ENCODE data around the gene URB2. TPM values are rescaled to one million over a fixed set of nuclear protein-coding genes. Genes with fewer than 3 reads are reported as not detected.

URB2 gene
- total RNA-seq, 2 donors from 2014 or later: 18.6 to 20.3 TPM

- H3K27ac Mint-ChIP-seq: no peak overlapping the region
- Histone ChIP-seq H3K4me1 (ENCODE audit: control insufficient read depth, insufficient read depth, low read length) (no peaks in the 10 kb centered on the region), H3K9me3 (ENCODE audit: control insufficient read depth, low read length) (no peaks in the 10 kb centered on the region), H3K36me3 (ENCODE audit: control insufficient read depth, insufficient read depth, low read length) (peaks cover 86% of the 10 kb centered on the region), H3K27ac (ENCODE audit: low read depth, low read length) (no peak overlapping the region), H3K4me3 (ENCODE audit: low read length) (no peak overlapping the region), H3K9ac (ENCODE audit: extremely low read depth, low read length, poor library complexity, severe bottlenecking) (no peak overlapping the region), H3K27me3 (ENCODE audit: control insufficient read depth, insufficient read depth, low read length, poor library complexity, severe bottlenecking) (no peaks in the 10 kb centered on the region)
- 93% methylated on average over 1 of the region's 1 CpG; no CpG with 5 or more reads in 1 of the 2 experiments for WGBS, 2 experiments (ENCODE audit: insufficient coverage in 1 of 2, insufficient read length in 1 of 2)
- H3K4me3 Mint-ChIP-seq: no peak overlapping the region
- H3K9me3 Mint-ChIP-seq: no peaks in the 10 kb centered on the region
- H3K27me3 Mint-ChIP-seq (ENCODE audit: insufficient read depth): no peaks in the 10 kb centered on the region
- no peak for DNase-seq
- H3K4me1 Mint-ChIP-seq: no peaks in the 10 kb centered on the region
- peaks cover 60% of the 10 kb centered on the region for H3K36me3 Mint-ChIP-seq (ENCODE audit: low read depth)
- TF ChIP-seq CTCF (conservative IDR thresholded peaks at IDR 0.05): no peak
Observed at GRCh38 chr1:229653420-229653819, 27.4 kb downstream of the URB2 start.

GRCh38 chr1:229655781-229656180, 29.7 kb downstream of the URB2 start:
- no peak overlapping the region for H3K27ac Mint-ChIP-seq
- H3K4me1 Mint-ChIP-seq: no peaks in the 10 kb centered on the region
- TF ChIP-seq CTCF (conservative IDR thresholded peaks at IDR 0.05): no peak
- no peak for DNase-seq
- Histone ChIP-seq H3K9ac (ENCODE audit: extremely low read depth, low read length, poor library complexity, severe bottlenecking) (no peak overlapping the region), H3K27me3 (ENCODE audit: control insufficient read depth, insufficient read depth, low read length, poor library complexity, severe bottlenecking) (no peaks in the 10 kb centered on the region), H3K9me3 (ENCODE audit: control insufficient read depth, low read length) (no peaks in the 10 kb centered on the region), H3K27ac (ENCODE audit: low read depth, low read length) (no peak overlapping the region), H3K4me3 (ENCODE audit: low read length) (no peak overlapping the region), H3K4me1 (ENCODE audit: control insufficient read depth, insufficient read depth, low read length) (no peaks in the 10 kb centered on the region), H3K36me3 (ENCODE audit: control insufficient read depth, insufficient read depth, low read length) (peaks cover 87% of the 10 kb centered on the region)
- H3K9me3 Mint-ChIP-seq: no peaks in the 10 kb centered on the region
- H3K4me3 Mint-ChIP-seq: no peak overlapping the region
- no peaks in the 10 kb centered on the region for H3K27me3 Mint-ChIP-seq (ENCODE audit: insufficient read depth)
- H3K36me3 Mint-ChIP-seq (ENCODE audit: low read depth): peaks cover 58% of the 10 kb centered on the region
- 95 to 96% methylated on average over 5 of the region's 5 CpGs for WGBS, 2 experiments (ENCODE audit: insufficient coverage in 1 of 2, insufficient read length in 1 of 2)

GRCh38 chr1:229657993-229658755, 32.1 kb downstream of the URB2 start:
- no peak for TF ChIP-seq CTCF (conservative IDR thresholded peaks at IDR 0.05)
- H3K27me3 ChIP-seq (ENCODE audit: control insufficient read depth, insufficient read depth, low read length, poor library complexity, severe bottlenecking): no peaks in the 10 kb centered on the region
- Mint-ChIP-seq H3K4me3 (no peak overlapping the region), H3K9me3 (no peaks in the 10 kb centered on the region), H3K27me3 (ENCODE audit: insufficient read depth) (no peaks in the 10 kb centered on the region), H3K4me1 (no peaks in the 10 kb centered on the region), H3K27ac (no peak overlapping the region), H3K36me3 (ENCODE audit: low read depth) (peaks cover 59% of the 10 kb centered on the region)
- no peaks in the 10 kb centered on the region for H3K4me1 ChIP-seq (ENCODE audit: control insufficient read depth, insufficient read depth, low read length)
- 98% methylated on average over 2 of the region's 2 CpGs; no CpG with 5 or more reads in 1 of the 2 experiments for WGBS, 2 experiments (ENCODE audit: insufficient coverage in 1 of 2, insufficient read length in 1 of 2)
- no peak overlapping the region for H3K27ac ChIP-seq (ENCODE audit: low read depth, low read length)
- no peak for DNase-seq
- H3K4me3 ChIP-seq (ENCODE audit: low read length): no peak overlapping the region
- H3K36me3 ChIP-seq (ENCODE audit: control insufficient read depth, insufficient read depth, low read length): peaks cover 79% of the 10 kb centered on the region
- H3K9me3 ChIP-seq (ENCODE audit: control insufficient read depth, low read length): no peaks in the 10 kb centered on the region
- no peak overlapping the region for H3K9ac ChIP-seq (ENCODE audit: extremely low read depth, low read length, poor library complexity, severe bottlenecking)

Data from endodermal cell (in vitro differentiated cells).